Activated CD8-positive, alpha-beta memory T cell treated with anti-CD3 and anti-CD28 coated beads, Interleukin-2, amount 50 U/mL, for 24 hours (primary cell): ENCODE results near the gene NCOA1.
"Not testable (repeated sequence)": the region's sequence is repeated elsewhere in the genome, so short reads cannot be mapped to it uniquely, and the experiment has no call there.

Source experiments
- DNase-seq: peaks from one replicate; pipeline ENCODE4 v3.0.0-alpha.2; 2020; ENCODE audit errors: extremely low read depth

Gene NCOA1

DNA sequence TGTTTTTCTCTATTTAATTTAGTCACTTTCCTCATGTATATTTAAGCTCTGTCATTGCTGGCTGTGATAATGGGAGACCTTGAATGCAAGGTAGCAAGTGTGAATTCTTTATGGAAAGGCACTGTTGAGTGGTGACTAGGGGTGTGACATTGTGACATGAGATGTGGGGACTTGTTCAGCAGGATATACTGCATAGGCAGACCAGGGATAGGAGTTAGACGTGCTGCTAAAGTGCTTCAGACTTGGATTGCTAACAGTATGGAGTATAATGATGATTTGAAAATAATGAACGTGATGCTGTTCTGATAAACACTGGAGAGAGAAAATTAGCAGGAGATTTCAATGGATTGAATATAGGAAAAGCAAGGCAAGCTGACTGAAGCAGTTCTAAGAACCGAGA, 135.1 kb downstream of the NCOA1 start:
- DNase-seq, result no peak

DNA sequence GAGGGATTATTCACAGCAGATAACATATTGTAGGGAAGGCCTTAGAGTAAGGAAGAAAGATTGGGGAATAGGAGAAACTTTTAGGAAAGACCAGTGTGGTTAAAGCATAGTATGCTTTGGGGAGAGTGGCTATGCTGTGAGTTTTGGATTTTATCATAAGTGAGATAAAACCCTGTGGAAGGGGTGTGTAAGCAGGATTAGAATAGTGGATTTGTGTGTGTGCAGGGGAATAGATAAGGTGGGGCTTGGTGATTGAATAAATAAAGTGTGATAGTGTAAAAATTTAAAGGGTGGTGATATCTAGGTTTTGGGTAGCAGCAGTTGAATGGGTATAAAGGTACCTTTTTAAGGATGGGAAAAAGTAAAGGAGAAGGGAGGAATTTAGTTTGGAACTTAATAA, 137.7 kb downstream of the NCOA1 start:
- no peak for DNase-seq

- DNase-seq, result no peak
These were observed 141.1 kb downstream of the NCOA1 start for GRCh38 chr2:24632172-24632571.

GRCh38 chr2:24635181-24635580, 144.1 kb downstream of the NCOA1 start:
- DNase-seq, result no peak

DNA sequence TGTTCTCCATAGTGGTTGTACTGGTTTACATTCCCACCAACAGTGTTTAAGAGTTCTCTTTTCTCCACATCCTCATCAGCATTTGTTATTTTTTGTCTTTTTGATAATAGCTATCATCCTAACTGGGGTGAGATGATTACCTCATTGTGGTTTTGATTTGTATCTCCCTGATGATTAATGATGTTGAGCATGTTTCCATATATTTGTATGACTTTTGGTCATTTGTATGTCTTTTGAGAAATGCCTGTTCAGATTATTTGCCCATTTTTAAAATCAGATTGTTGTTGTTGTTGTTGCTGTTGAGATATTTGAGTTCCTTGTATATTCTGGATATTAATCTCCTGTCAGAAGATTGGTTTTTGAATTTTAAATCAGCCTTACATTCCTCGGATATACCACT, 147.5 kb downstream of the NCOA1 start:
- no peak for DNase-seq

DNA sequence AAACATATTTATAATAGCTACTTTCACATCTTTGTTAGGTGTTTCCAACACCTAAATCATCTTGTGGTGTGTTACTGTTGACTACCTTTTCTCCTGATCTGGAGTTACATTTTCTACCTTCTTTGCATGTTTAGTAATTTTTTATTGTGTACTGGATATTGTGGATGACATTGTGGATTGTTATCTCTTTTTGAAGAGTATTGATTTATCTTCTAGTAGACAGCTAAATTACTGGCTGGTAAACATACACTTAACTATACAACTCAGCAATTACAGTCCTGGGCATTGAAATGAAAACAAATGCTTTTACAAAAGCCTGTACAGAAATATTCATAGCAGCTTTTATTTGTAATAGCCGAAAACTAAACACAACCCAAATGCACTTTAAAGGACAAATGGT, 151.3 kb downstream of the NCOA1 start:
- no peak for DNase-seq

DNA sequence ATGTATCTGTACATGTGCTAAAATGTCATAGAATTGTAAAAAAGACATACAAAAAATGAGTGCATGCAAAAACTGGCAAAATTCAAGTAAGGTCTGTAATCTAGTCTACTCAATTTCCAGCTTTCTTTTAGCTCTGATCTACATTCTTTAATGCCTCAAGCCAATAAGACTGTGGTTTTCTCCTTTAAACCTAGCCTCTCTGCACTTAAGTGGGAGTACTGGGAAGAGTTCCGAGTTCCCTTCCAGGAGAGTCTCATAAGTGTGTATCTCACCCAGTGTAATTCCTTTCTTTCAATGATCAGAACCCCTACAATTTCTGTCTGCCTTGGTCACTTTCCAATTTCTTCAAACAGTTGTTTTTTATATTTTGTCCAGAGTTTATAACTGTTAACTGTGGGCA, 152.0 kb downstream of the NCOA1 start:
- DNase-seq, result no peak

DNA sequence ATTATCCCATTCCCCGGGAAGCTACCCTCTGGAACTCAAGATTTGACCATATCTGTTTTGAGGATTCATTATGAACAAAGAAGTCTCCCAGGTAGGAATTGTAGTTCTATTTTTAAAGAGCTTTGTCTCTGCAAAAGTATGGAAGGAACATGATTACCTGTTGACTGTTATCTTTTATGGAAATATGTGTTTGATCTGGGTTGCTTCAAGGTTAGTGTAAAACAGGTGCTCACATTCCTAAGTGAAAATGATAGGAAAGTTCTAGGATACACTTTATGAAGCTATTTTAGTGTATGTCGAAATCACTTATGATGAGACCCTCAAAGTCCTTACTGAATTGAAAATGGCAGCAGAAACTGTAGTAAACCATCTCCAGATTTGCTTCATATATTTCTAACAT, 153.0 kb downstream of the NCOA1 start:
- DNase-seq, result no peak

GRCh38 chr2:24650997-24651642, 160.1 kb downstream of the NCOA1 start:
- no peak for DNase-seq

- no peak for DNase-seq
These were observed 160.6 kb downstream of the NCOA1 start for GRCh38 chr2:24651643-24652003.

DNA sequence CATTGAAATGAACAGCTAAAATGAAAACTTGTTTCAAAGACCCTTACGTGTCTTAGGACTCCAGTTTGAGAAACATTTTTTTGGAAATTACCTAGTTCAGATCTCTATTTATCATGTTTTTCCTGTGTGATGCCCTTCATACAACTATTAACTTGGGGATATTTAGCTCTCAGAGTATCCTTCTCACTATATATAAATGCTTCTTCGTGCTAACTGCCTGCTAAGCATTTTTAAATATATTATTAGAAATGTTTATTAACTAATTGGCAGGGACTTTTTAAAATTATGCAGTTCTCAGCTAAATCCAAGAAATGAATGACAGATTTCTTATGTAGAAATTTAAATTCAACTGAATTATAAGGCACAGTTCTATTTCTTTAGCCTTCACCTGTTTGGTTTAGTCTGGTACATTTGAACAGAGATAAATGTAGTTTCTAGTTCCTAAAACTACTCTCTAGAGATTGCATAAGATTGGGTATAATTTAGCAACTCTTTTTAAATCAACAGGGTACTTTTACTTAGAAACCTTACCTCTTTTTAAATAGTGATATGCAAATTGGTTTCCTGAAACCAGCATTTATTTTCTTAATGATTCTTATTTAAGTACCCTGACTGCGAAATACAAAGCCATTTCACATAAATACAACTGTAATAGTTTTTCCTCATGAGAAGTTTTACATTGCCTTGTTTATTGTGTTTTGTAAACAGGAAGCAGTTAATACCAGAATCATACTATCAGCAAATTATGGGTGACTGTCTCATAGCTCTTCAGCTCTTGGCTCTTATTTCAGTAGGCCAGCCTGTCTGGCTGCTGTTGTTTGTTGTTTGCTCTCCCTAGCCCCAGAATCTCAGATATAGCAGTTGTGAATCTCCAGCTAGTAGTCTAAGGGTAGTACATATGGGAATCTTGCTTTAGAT, 161.5 kb downstream of the NCOA1 start:
- DNase-seq, result no peak

GRCh38 chr2:24657818-24658217, 166.8 kb downstream of the NCOA1 start:
- no peak for DNase-seq

DNA sequence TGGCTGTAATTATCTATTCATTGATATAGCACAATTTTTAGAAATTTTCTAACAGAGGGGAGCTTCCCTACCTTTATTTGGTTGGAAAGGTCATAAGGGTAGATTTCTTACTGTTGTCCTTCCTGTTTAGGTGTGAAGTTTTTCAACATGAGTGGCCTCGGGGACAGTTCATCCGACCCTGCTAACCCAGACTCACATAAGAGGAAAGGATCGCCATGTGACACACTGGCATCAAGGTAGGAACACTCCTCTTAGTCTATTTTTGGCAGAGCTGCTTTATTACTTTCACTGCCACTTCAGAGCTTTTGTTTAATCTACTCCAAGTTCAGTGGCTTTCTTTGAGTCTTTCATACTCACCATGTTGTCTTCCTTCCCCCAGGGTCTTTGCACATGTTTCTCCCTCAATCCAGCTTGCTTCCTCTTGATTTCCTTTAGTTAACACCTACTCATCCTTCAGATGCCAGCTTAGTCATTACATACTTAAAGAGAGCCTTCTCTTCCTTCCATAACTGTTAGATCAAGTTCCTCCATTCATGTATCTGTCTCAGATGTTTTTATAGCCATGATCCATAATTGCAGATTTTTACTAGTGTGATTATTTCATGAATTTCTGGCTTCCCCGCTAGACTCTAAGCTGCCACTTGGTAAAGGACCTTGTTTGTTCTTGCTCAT, 167.6 kb downstream of the NCOA1 start:
- no peak for DNase-seq

DNA sequence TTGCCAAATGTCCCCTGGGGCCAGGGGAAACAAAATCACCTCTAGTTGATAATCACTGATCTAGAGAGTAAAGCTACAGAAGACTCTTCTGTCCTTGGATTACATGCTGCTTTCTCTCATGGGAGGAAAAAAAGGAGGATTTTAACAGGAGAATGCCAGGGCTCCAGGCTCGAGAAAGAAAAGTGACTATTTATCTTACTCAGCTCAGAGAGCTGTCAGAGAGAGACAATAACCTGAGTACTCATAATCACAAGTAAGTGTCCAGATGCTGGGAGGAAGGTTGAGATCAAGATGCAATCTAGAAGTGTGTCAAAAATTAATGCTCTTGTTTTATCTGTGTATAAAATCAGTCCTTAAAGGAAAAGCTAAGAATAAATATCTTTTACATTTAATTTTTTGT, 168.8 kb downstream of the NCOA1 start:
- DNase-seq, result no peak

DNA sequence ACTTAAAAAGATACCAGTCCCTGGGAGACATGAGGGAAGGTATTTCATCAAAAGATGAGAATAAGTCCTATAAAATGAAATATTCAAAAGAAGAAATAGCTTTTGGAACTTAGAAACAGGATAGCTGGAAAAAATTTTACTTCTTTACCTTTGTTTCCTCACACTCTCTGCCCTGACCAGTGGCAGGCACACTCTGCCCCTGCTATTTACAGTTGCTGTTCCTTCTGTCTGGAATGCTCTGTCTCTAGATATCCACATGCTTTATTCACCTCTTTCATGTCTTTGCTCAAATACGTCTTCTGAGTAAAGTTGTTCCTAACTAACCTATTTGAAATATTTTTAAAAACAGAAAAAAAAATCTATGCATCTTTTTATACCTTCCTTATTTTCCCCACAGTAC, 176.5 kb downstream of the NCOA1 start:
- DNase-seq, result no peak

GRCh38 chr2:24671230-24671629, 180.2 kb downstream of the NCOA1 start:
- DNase-seq, result no peak

DNA sequence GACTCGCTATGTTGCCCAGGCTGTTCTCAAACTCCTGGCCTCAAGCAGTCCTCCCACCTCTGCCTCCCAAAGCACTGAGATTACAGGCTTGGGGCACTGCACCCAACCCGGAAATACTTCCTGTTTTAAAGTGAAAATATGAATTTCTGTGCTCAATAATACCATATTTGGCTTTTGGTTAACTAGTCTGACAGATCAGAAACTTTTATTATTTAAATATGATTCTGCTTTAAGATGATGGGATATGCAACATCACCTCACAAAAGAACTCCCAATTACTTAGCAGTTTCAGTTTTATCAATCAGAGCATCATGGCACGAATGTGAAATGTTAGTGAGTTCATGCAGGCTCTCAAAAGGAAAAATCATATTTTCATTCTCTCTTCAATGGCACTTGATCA, 181.5 kb downstream of the NCOA1 start:
- no peak for DNase-seq

- no peak for DNase-seq
These were observed 184.3 kb downstream of the NCOA1 start for GRCh38 chr2:24675338-24675737.

DNA sequence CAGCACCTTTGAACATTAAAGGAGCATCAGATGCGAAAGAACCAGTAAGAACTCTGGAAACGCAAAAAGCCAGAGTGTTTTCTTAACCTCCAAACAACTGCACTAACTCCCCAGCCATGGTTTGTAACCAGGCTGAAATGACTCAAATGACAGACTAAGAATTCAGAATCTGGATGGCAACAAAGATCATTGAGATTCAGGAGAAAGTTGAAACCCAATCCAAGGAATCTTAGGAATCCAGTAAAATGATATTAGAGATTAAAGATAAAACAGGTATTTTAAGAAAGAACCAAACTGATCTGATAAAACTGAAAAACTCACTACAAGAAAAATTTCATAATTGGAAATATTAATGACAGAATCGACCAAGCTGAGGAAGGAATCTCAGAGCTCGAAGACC, 185.4 kb downstream of the NCOA1 start:
- no peak for DNase-seq

GRCh38 chr2:24678066-24678465, 187.0 kb downstream of the NCOA1 start:
- DNase-seq, result not testable (repeated sequence)

DNA sequence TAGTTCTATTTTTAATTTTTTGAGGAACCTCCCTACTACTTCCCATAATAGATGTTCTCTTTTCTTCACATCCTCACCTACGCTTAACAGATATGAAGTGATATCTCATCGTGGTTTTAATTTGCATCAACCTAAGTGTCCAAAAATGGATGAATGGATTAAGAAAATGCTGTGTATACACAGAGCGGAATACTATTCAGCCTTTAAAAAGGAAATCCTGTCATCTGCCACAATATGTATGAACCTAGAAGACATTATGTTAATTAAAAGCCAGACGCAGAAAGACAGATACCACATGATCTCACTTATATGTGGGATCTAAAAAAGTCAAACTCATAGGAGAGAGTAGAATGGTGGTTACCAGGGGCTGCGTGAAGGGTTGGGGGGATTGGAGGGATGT, 189.1 kb downstream of the NCOA1 start:
- no peak for DNase-seq

DNA sequence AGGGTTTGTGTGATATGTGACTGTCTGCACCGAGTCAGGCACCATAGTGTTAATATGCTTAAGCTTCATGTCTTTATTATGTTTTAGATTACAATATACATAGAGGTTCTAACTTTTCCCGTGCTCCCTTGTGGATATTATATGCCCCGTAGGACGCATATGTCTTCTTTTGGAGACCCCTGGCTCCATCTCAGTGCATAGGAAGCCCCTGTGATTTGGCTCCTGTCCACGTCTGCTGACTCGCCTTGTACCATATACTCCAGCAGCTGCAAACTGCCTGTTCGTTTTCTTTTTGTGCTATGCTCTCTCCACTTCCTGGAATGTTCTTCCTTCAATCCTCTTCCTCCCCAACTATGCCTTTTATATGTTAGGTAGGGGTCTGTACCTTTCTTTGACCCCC, 191.2 kb downstream of the NCOA1 start:
- no peak for DNase-seq

DNA sequence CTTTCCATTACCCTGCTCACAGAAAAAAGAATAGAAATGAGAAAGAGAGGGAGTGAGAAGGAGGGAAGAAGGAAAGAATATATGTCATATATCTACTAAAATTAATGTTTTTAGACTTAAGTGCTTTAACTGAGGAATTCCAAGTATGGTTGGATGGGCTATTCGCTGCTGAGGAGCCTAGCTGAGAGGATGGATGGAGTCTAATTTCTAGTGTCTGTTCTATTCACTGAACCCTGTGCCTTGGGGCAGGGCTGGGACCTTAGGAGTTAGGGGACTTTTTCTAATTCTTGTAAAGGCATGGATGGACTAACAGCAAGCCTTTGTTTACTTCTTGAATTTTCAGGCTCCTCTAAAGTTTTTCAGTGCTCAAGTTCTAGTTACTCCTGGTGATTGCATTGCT, 192.4 kb downstream of the NCOA1 start:
- no peak for DNase-seq
